ENCODE results near the gene SLC4A1AP. TPM values are rescaled to one million over a fixed set of nuclear protein-coding genes. Genes with fewer than 3 reads are reported as not detected.

The SLC4A1AP gene
- total and polyA plus RNA-seq, 8 donors = 5.1 to 12.6 (median 8.2) TPM

GRCh38 chr2:27661371-27661770 is 2.3 kb upstream of the SLC4A1AP start:
- H3K27me3 ChIP-seq = no peaks in the 10 kb centered on the region
- DNase-seq (no peak), FAIRE-seq (no peak), ATAC-seq (no peak)
- H3K27ac ChIP-seq = no peak overlapping the region
- TF ChIP-seq CTCF (IDR thresholded peaks at IDR 0.05) = no peak
- intact Hi-C loops (cut with DNase I) = no loop called here
- no peaks in the 10 kb centered on the region for H3K9me3 ChIP-seq
- peaks cover 14 to 29% (median 14%) of the 10 kb centered on the region in 3 donors for H3K4me1 ChIP-seq
- 84 to 86% methylated on average over 1 of the region's 1 CpG for WGBS, 2 donors
- peaks cover 0 to 36% (median 13%) of the 10 kb centered on the region in 3 donors for H3K36me3 ChIP-seq
- H3K4me3 ChIP-seq = no peak overlapping the region

GRCh38 chr2:27664154-27664574 is 475 bp downstream of the SLC4A1AP start:
- peak in 2 of 4 donors; percentile 8 to 9 for ATAC-seq
- intact Hi-C loops (cut with DNase I) = no loop called here
- peak overlapping the region; percentile 81 to 88 (median 85) for H3K4me3 ChIP-seq
- TF ChIP-seq CTCF (IDR thresholded peaks at IDR 0.05) = no peak
- peaks cover 0 to 41% (median 12%) of the 10 kb centered on the region in 3 donors for H3K36me3 ChIP-seq
- H3K9me3 ChIP-seq = no peaks in the 10 kb centered on the region
- no peaks in the 10 kb centered on the region for H3K27me3 ChIP-seq
- FAIRE-seq = no peak
- no peak for DNase-seq
- WGBS, 2 donors = 2% methylated on average over 28 of the region's 28 CpGs
- H3K4me1 ChIP-seq = peaks cover 12 to 26% (median 14%) of the 10 kb centered on the region in 3 donors
- peak overlapping the region in 3 of 4 donors; percentile 73 to 90 (median 79) for H3K27ac ChIP-seq

- Histone ChIP-seq H3K36me3 (peaks cover 0 to 41% (median 12%) of the 10 kb centered on the region in 3 donors), H3K4me1 (peaks cover 9 to 22% (median 14%) of the 10 kb centered on the region in 3 donors), H3K4me3 (peak overlapping the region; percentile 81 to 88 (median 85)), H3K9me3 (no peaks in the 10 kb centered on the region), H3K27me3 (no peaks in the 10 kb centered on the region), H3K27ac (no peak overlapping the region)
- intact Hi-C loops (cut with DNase I) = no loop called here
- WGBS, 2 donors = 59 to 66% methylated on average over 16 of the region's 16 CpGs
- FAIRE-seq (no peak), ATAC-seq (no peak), DNase-seq (no peak)
- no peak for TF ChIP-seq CTCF (IDR thresholded peaks at IDR 0.05)
These were observed 1.1 kb downstream of the SLC4A1AP start for GRCh38 chr2:27664622-27665363.

- no peak for TF ChIP-seq CTCF (IDR thresholded peaks at IDR 0.05)
- ATAC-seq = no peak
- Histone ChIP-seq H3K27me3 (no peaks in the 10 kb centered on the region), H3K36me3 (peaks cover 0 to 41% (median 6%) of the 10 kb centered on the region in 3 donors), H3K4me1 (peaks cover 9 to 18% (median 11%) of the 10 kb centered on the region in 3 donors), H3K4me3 (no peak overlapping the region), H3K9me3 (no peaks in the 10 kb centered on the region), H3K27ac (no peak overlapping the region)
- WGBS, 2 donors = 71 to 86% methylated on average over 1 of the region's 1 CpG
- no peak for FAIRE-seq
- intact Hi-C loops (cut with DNase I) = no loop called here
- DNase-seq = no peak
These were observed 3.8 kb downstream of the SLC4A1AP start for GRCh38 chr2:27667446-27667845.

- no peaks in the 10 kb centered on the region for H3K4me1 ChIP-seq
- H3K27ac ChIP-seq = no peak overlapping the region
- no peaks in the 10 kb centered on the region for H3K9me3 ChIP-seq
- no peaks in the 10 kb centered on the region for H3K27me3 ChIP-seq
- no peak overlapping the region for H3K4me3 ChIP-seq
- ATAC-seq (no peak), FAIRE-seq (no peak), DNase-seq (no peak)
- intact Hi-C loops (cut with DNase I) = no loop called here
- peaks cover 0 to 58% (median 11%) of the 10 kb centered on the region in 3 donors for H3K36me3 ChIP-seq
- TF ChIP-seq CTCF (IDR thresholded peaks at IDR 0.05) = no peak
- WGBS, 2 donors = 87 to 95% methylated on average over 4 of the region's 4 CpGs
These were observed 7.5 kb downstream of the SLC4A1AP start for GRCh38 chr2:27671235-27671634.
